GM12878 (cell line): ENCODE measurements around the gene SLC25A46. TPM values are rescaled to one million over a fixed set of nuclear protein-coding genes. Genes with fewer than 3 reads are reported as not detected.

Experiments used
- ATAC-seq: fragments of 200-7000 bp; cut with Tn5 transposase; 3 replicates; pipeline ENCODE4 v1.9.1; 2020; ENCODE audit warnings: mild to moderate bottlenecking, moderate library complexity
- BruUV-seq: library from RNA; stranded (reverse); fragments of 400-500 nt; replicated peaks from 2 replicates; lab custom pipeline; 2021; lab: Mats Ljungman, UMichigan
- CTCF ChIA-PET: fragments of 300-600 bp; sonication (Branson Sonifier 250); formaldehyde crosslinking; extraction: SDS; loops from one replicate; lab custom pipeline; 2021; ENCODE audit warnings: inconsistent platforms; lab: Yijun Ruan, JAX
- POLR2A ChIA-PET: fragments of 350-600 bp; formaldehyde crosslinking; extraction: SDS; loops from one replicate; lab custom pipeline; 2021; ENCODE audit warnings: inconsistent platforms; lab: Charles Lee
- RAD21 ChIA-PET: fragments of 300-600 bp; sonication (Branson Sonifier 250); formaldehyde crosslinking; loops from one replicate; lab custom pipeline; 2023; ENCODE audit warnings: antibody characterized with exemption; ENCODE audit not compliant: unreplicated experiment; lab: Charles Lee
- SMC1A ChIA-PET: fragments of 300-600 bp; sonication (Branson Sonifier 250); formaldehyde crosslinking; loops from one replicate; lab custom pipeline; 2023; ENCODE audit not compliant: unreplicated experiment, uncharacterized antibody; lab: Charles Lee
- DNase-seq: peaks from one replicate; pipeline ENCODE4 v3.0.0-alpha.2; 2011; ENCODE audit warnings: low read depth, low spot score
- FAIRE-seq: peaks from 3 replicates; lab custom pipeline; 2011; peaks lifted over from hg19 to GRCh38; lab: Jason Lieb, UNC
- H2AFZ ChIP-seq: 2 replicates; pipeline ENCODE4 v1.6.0; 2011; ENCODE audit warnings: low read depth, low read length, control low read depth; ENCODE audit not compliant: control insufficient read depth
- H3K27ac ChIP-seq: 2 replicates; pipeline ENCODE4 v1.5.1; 2011; ENCODE audit warnings: control low read depth; ENCODE audit not compliant: control insufficient read depth, insufficient read depth
- H3K27me3 ChIP-seq, 2 experiments: replicated peaks in 1 of 2; 2 replicates each; pipeline versions ENCODE4 v1.6.0 to v1.6.1; 2011; ENCODE audit warnings: low read length in 1 of 2; ENCODE audit not compliant: control insufficient read depth in 2 of 2, insufficient read depth in 2 of 2
- H3K36me3 ChIP-seq, 2 experiments: 2 replicates each; pipeline ENCODE4 v1.5.1; 2011; ENCODE audit warnings: low read length in 1 of 2; ENCODE audit not compliant: control insufficient read depth in 2 of 2, insufficient read depth in 2 of 2
- H3K4me1 ChIP-seq: 2 replicates; pipeline ENCODE4 v1.6.1; 2011; ENCODE audit warnings: mild to moderate bottlenecking, low read length, moderate library complexity, mixed read lengths; ENCODE audit not compliant: control insufficient read depth, insufficient read depth
- H3K4me2 ChIP-seq: 2 replicates; pipeline ENCODE4 v1.6.0; 2011; ENCODE audit warnings: control low read depth; ENCODE audit not compliant: control insufficient read depth, insufficient read depth
- H3K4me3 ChIP-seq: fragments of 200-600 bp; sonication (generic); 2 replicates; pipeline ENCODE4 v1.5.1; 2016
- H3K79me2 ChIP-seq: 2 replicates; pipeline ENCODE4 v1.6.0; 2011; ENCODE audit warnings: low read length; ENCODE audit not compliant: control insufficient read depth, insufficient read depth
- H3K9ac ChIP-seq: 2 replicates; pipeline ENCODE4 v1.8.0; 2011; ENCODE audit warnings: low read length, control low read depth, mixed read lengths; ENCODE audit not compliant: control insufficient read depth, insufficient read depth
- H3K9me3 ChIP-seq: replicated peaks from 3 replicates; pipeline ENCODE4 v1.5.1; 2011; ENCODE audit warnings: mild to moderate bottlenecking, low read length; ENCODE audit not compliant: control insufficient read depth, insufficient read depth
- H4K20me1 ChIP-seq: 2 replicates; pipeline ENCODE4 v1.6.0; 2011; ENCODE audit not compliant: control insufficient read depth, insufficient read depth
- CBFB ChIP-seq: IDR thresholded peaks from 2 replicates; pipeline ENCODE4 v1.6.1; 2016; ENCODE audit warnings: antibody characterized with exemption, low read depth
- HDGF ChIP-seq: fragments of 450-650 bp; IDR thresholded peaks from 2 replicates; pipeline ENCODE4 v1.6.1; 2016; ENCODE audit warnings: antibody characterized with exemption
- RAD21 ChIP-seq: IDR thresholded peaks from 2 replicates; pipeline ENCODE4 v1.6.1; 2011; ENCODE audit warnings: mild to moderate bottlenecking, low read depth, low read length, moderate library complexity; ENCODE audit not compliant: insufficient read depth
- SMC3 ChIP-seq: IDR thresholded peaks from 2 replicates; pipeline ENCODE4 v1.6.1; 2011; ENCODE audit warnings: low read length, improper control_type of control experiment, borderline replicate concordance
- SPI1 ChIP-seq: IDR thresholded peaks from 2 replicates; pipeline ENCODE4 v1.6.1; 2011; ENCODE audit warnings: low read depth, mild to moderate bottlenecking, low read length, moderate library complexity, borderline replicate concordance; ENCODE audit not compliant: insufficient read depth
- YBX1 ChIP-seq: fragments of 450-650 bp; IDR thresholded peaks from 2 replicates; pipeline ENCODE4 v1.6.1; 2016; ENCODE audit warnings: antibody characterized with exemption
- ZBED1 ChIP-seq: IDR thresholded peaks from 2 replicates; pipeline ENCODE4 v1.6.1; 2016; ENCODE audit warnings: borderline replicate concordance
- WGBS: methylation state at CpG from one replicate; pipeline ENCODE4 v1.1.6; 2016; ENCODE audit warnings: low lambda C conversion rate; ENCODE audit not compliant: insufficient replicate concordance, insufficient coverage; ENCODE audit errors: missing lambda C conversion rate; 5-methylcytosine and 5-hydroxymethylcytosine counted together
- in situ Hi-C: fragments of 300-500 bp; cut with MboI; formaldehyde crosslinking; loops from 9 replicates; pipeline ENCODE4 v1.14.3; 2018; ENCODE audit warnings: mixed read lengths
- intact Hi-C: fragments of 100-400 bp; cut with micrococcal nuclease; formaldehyde crosslinking; loops from one replicate; pipeline ENCODE4 v1.14.2; 2022; ENCODE audit not compliant: unreplicated experiment
- polyA plus RNA-seq, 11 experiments: library from polyadenylated mRNA; depleted of rRNA in 4 of 11; unstranded in 6 of 11; stranded (reverse) in 5 of 11; fragments of >200 nt; fragmentation: Nextera tagmentation in 4 of 11; fragmentation: Illumina TruSeq in 1 of 11; extraction: Ambion mirVana in 4 of 11; extraction: Trizol in 1 of 11; gene quantifications; 1 replicate in 1 of 11; 2 replicates in 10 of 11; pipeline versions ENCODE4 v1.2.1 to v1.2.3, GENCODE V29; 2011 to 2016; ENCODE audit warnings: inconsistent platforms in 2 of 11, missing spikeins in 2 of 11, low read depth in 1 of 11
- total RNA-seq, 4 experiments: library from RNA; depleted of rRNA in 3 of 4; stranded (reverse); fragments of >200 nt in 3 of 4; fragmentation: Illumina TruSeq in 1 of 4; extraction: Trizol in 1 of 4; gene quantifications; 2 replicates each; pipeline versions ENCODE4 v1.2.1 to v1.2.3, GENCODE V29; 2013 to 2021
- TF ChIP-seq, protein P1 (sequence below), 3 experiments: IDR thresholded peaks in 2 of 3; conservative IDR thresholded peaks in 1 of 3; 2 replicates each; pipeline ENCODE4 v1.5.1; 2011; ENCODE audit warnings: low read depth in 3 of 3, low read length in 3 of 3, mild to moderate bottlenecking in 3 of 3, control low read depth in 2 of 3, moderate library complexity in 2 of 3, inconsistent platforms in 1 of 3, mixed read lengths in 1 of 3; ENCODE audit not compliant: control insufficient read depth in 2 of 3, insufficient read depth in 1 of 3; ENCODE audit errors: extremely low read depth in 1 of 3

The SLC25A46 gene
- total and polyA plus RNA-seq, 10 of the 15 experiments (the other 5 are each of a cell fraction or from before 2014, with no cell fraction given), result 18.0 to 89.6 (median 68.2) TPM

DNA sequence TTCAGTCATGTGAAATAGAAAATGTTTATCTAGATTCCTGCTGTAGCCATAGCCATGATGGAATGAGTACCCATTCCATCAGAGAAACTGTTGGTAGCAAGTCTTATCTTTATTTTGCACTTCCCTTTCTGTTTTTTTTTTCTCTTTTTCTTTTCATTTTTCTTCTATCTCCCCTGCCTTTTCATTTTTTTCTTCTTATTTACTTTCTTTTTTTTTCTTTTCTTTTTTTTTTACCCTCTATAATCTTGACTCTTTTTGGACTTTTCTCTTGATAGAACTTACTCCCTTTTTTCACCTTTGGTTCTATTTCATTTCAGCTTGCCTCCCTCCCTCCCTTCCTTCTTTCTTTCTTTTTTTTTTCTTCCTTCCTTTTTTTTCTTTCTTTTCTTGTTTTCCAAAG lies 15.4 kb downstream of the SLC25A46 start:
- peaks cover 0 to 7% of the 10 kb centered on the region in 2 experiments; a peak in 2 of 4 replicates for H3K36me3 ChIP-seq

DNA sequence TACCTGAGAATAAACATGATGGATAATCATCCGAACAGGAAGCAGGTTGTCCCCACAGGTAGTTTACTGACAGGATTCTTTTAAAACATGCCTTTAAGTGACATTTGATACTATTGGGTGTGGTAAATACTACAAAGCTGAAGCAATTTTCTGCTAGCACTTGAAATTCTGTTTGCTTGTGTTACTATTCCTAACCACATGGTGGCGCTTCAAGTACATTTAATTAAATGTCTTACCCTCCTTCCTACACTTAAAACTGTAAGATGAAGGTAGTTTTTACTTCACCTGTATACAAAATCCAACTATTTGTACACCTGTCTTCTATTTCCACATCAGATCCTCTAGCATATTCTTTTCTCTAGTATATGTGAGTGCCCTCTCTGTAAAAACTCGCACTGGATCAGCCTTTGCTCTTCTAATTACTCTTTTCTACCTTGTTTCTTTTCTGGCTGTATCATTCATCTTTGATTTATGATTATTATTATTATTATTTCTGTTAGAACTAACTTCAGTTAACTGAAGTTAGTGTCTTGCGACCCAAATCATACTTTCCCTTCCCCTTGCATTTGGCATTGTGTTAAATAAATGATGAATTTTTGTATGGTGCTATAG lies 18.4 kb downstream of the SLC25A46 start:
- TF ChIP-seq SPI1 (no peak), SMC3 (peak; percentile 51; the same call in 1 of the 2 replicates), RAD21 (peak; percentile 76), CBFB (no peak)
- TF ChIP-seq, protein P1, sequence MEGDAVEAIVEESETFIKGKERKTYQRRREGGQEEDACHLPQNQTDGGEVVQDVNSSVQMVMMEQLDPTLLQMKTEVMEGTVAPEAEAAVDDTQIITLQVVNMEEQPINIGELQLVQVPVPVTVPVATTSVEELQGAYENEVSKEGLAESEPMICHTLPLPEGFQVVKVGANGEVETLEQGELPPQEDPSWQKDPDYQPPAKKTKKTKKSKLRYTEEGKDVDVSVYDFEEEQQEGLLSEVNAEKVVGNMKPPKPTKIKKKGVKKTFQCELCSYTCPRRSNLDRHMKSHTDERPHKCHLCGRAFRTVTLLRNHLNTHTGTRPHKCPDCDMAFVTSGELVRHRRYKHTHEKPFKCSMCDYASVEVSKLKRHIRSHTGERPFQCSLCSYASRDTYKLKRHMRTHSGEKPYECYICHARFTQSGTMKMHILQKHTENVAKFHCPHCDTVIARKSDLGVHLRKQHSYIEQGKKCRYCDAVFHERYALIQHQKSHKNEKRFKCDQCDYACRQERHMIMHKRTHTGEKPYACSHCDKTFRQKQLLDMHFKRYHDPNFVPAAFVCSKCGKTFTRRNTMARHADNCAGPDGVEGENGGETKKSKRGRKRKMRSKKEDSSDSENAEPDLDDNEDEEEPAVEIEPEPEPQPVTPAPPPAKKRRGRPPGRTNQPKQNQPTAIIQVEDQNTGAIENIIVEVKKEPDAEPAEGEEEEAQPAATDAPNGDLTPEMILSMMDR (IDR thresholded peaks at IDR 0.05 in 2 of 3, conservative IDR thresholded peaks at IDR 0.05 in 1 of 3; ENCODE audit: control insufficient read depth in 2 of 3, extremely low read depth in 1 of 3, insufficient read depth in 1 of 3, low read depth in 3 of 3, low read length in 3 of 3), result peak; percentile 60 to 64 (median 60)
- ChIA-PET RAD21 (interaction anchor here (1.2 to 3.5 kb wide), 6 partner anchors 18 to 1389 kb away, joined by 3 to 30 read pairs (median 6); partner anchors contain the start of gene SLC25A46), CTCF (interaction anchor here (0.6 to 3.6 kb wide), 26 partner anchors 8 to 774 kb away, joined by 3 to 24 read pairs (median 4); partner anchors contain the start of genes CAMK4, SLC25A46 and WDR36), SMC1A (interaction anchor here (0.7 to 2.1 kb wide), 14 partner anchors 10 to 1403 kb away, joined by 3 to 13 read pairs (median 4); partner anchors contain the start of genes SLC25A46, TMEM232 and WDR36), POLR2A (interaction anchor here (1.2 kb wide), 1 partner anchor 18 kb away, joined by 3 read pairs; no protein-coding TSS in a partner anchor)
- no peak overlapping the region for H3K4me2 ChIP-seq
- ATAC-seq, result peak; percentile 10; the same call in 1 of the 3 replicates
- peaks cover 19% of the 10 kb centered on the region for H3K79me2 ChIP-seq
- no peaks in the 10 kb centered on the region for H3K9me3 ChIP-seq
- no peak overlapping the region for H3K9ac ChIP-seq
- peaks cover 17% of the 10 kb centered on the region; the same call in 1 of the 2 replicates for H3K4me1 ChIP-seq
- H3K4me3 ChIP-seq, result no peak overlapping the region
- H2AFZ ChIP-seq, result no peak overlapping the region
- FAIRE-seq, result peak; percentile 76
- H3K27me3 ChIP-seq, result no peaks in the 10 kb centered on the region
- no TSS peak for BruUV-seq
- no peaks in the 10 kb centered on the region for H4K20me1 ChIP-seq
- no peak overlapping the region for H3K27ac ChIP-seq
- in situ Hi-C loops, result loop anchor here (10.0 kb wide), 3 partner anchors 308 to 528 kb away; partner anchors contain the start of gene WDR36
- peaks cover 0 to 14% of the 10 kb centered on the region in 2 experiments; a peak in 3 of 4 replicates for H3K36me3 ChIP-seq
- WGBS, result 48% methylated on average over 4 of the region's 4 CpGs
- no peak for DNase-seq
- intact Hi-C loops, result loop anchor here (1.0 to 10.0 kb wide), 4 partner anchors 108 to 518 kb away; partner anchors contain the start of gene WDR36

More for the DNA sequence above, 15.4 kb downstream of the SLC25A46 start:
- POLR2A ChIA-PET, result interaction anchor here (4.3 kb wide), 1 partner anchor 15 kb away, joined by 45 read pairs; the partner anchor contains the start of gene SLC25A46
- RAD21 ChIA-PET, result interaction anchor here (1.8 kb wide), 1 partner anchor 14 kb away, joined by 9 read pairs; no protein-coding TSS in a partner anchor
- Histone ChIP-seq H4K20me1 (no peaks in the 10 kb centered on the region), H3K4me3 (0 out of 2 replicates have a peak overlapping the region, but pooled peaks have one; percentile 17), H3K79me2 (peaks cover 22% of the 10 kb centered on the region), H3K9me3 (no peaks in the 10 kb centered on the region)
- TF ChIP-seq HDGF, result 0 out of 2 replicates have a peak, but pooled peaks have one; percentile 41
- TF ChIP-seq YBX1, result 0 out of 2 replicates have a peak, but pooled peaks have one; percentile 34
- TF ChIP-seq ZBED1, result no peak
- TF ChIP-seq, all 136 proteins: peak for 2
- intact Hi-C loops (loop anchor here (5.0 to 10.0 kb wide), 3 partner anchors 521 to 1062 kb away; partner anchors contain the start of gene STARD4), in situ Hi-C loops (loop anchor here (10.0 kb wide), 3 partner anchors 311 to 531 kb away; partner anchors contain the start of gene WDR36)
- FAIRE-seq, result no peak
- BruUV-seq, result no TSS peak
- ChIA-PET SMC1A (interaction anchor here (1.9 to 3.8 kb wide), 2 partner anchors 15 to 404 kb away, joined by 5 to 67 read pairs; partner anchors contain the start of gene SLC25A46), CTCF (interaction anchor here (1.1 to 4.6 kb wide), 4 partner anchors 10 to 388 kb away, joined by 3 to 33 read pairs (median 4); partner anchors contain the start of gene SLC25A46)
- Histone ChIP-seq H3K9ac (no peak overlapping the region), H3K4me2 (peak overlapping the region; percentile 72), H2AFZ (no peak overlapping the region), H3K27ac (peak overlapping the region; percentile 96), H3K4me1 (peaks cover 30% of the 10 kb centered on the region), H3K27me3 (no peaks in the 10 kb centered on the region)
- no peak for DNase-seq
- ATAC-seq, result no peak
